K562 (cell line): ENCODE results near the gene GLT6D1. TPM values are rescaled to one million over a fixed set of nuclear protein-coding genes. Genes with fewer than 3 reads are reported as not detected.

Experiments
- ATAC-seq: fragments of 200-7000 bp; cut with Tn5 transposase; 3 replicates; pipeline ENCODE4 v1.9.1; 2020; ENCODE audit warnings: moderate library complexity
- BruUV-seq: library from RNA; stranded (reverse); fragments of 400-500 nt; replicated peaks from 2 replicates; lab custom pipeline; 2021; lab: Mats Ljungman, UMichigan
- CTCF ChIA-PET: fragments of 300-600 bp; formaldehyde crosslinking; extraction: SDS; loops from one replicate; lab custom pipeline; 2021; ENCODE audit warnings: low intra/inter-chr PET ratio; lab: Yijun Ruan, JAX
- POLR2A ChIA-PET: fragments of 300-600, 350-650 bp; sonication (Branson Sonifier 250); formaldehyde crosslinking; extraction: SDS; loops from one replicate; lab custom pipeline; 2021; ENCODE audit warnings: antibody characterized with exemption, inconsistent platforms; lab: Yijun Ruan, JAX
- DNase-seq, 4 experiments: peaks; one replicate each; pipeline versions ENCODE4 v3.0.0 to v3.0.0-alpha.2; 2011 to 2018; ENCODE audit warnings: low spot score in 3 of 4, mixed read lengths in 3 of 4; ENCODE audit errors: extremely low read depth in 1 of 4
- FAIRE-seq: peaks from 2 replicates; lab custom pipeline; 2011; peaks lifted over from hg19 to GRCh38; lab: Jason Lieb, UNC
- H2AFZ ChIP-seq: 2 replicates; pipeline ENCODE4 v1.6.0; 2011; ENCODE audit warnings: low read depth, low read length, control low read depth, inconsistent platforms
- H3K27ac ChIP-seq: fragments of 200-600 bp; 3 replicates; pipeline ENCODE4 v1.8.0; 2011; ENCODE audit warnings: low read depth, mild to moderate bottlenecking, control low read depth, inconsistent platforms, low read length, moderate library complexity, mixed read lengths; ENCODE audit errors: extremely low read depth
- H3K27me3 ChIP-seq, 2 experiments: fragments of 300-600 bp in 1 of 2; 2 replicates in 1 of 2; 3 replicates in 1 of 2; pipeline versions ENCODE4 v1.6.0 to v1.8.0; 2011; ENCODE audit warnings: inconsistent platforms in 2 of 2, low read length in 2 of 2, mild to moderate bottlenecking in 1 of 2, mixed read lengths in 1 of 2, moderate library complexity in 1 of 2; ENCODE audit not compliant: control insufficient read depth in 2 of 2, insufficient read depth in 2 of 2
- H3K36me3 ChIP-seq: fragments of 300-600 bp; 3 replicates; pipeline ENCODE4 v1.8.0; 2011; ENCODE audit warnings: mild to moderate bottlenecking, low read length, inconsistent platforms; ENCODE audit not compliant: control insufficient read depth, insufficient read depth
- H3K4me1 ChIP-seq, 2 experiments: fragments of 200-600 bp in 1 of 2; replicated peaks in 1 of 2; 2 replicates in 1 of 2; 3 replicates in 1 of 2; pipeline versions ENCODE4 v1.5.1 to v1.8.0; 2011; ENCODE audit warnings: inconsistent platforms in 2 of 2, low read length in 2 of 2, mild to moderate bottlenecking in 1 of 2, mixed read lengths in 1 of 2, moderate library complexity in 1 of 2; ENCODE audit not compliant: control insufficient read depth in 2 of 2, insufficient read depth in 2 of 2
- H3K4me2 ChIP-seq: 2 replicates; pipeline ENCODE4 v1.6.1; 2011; ENCODE audit warnings: low read length, control low read depth, inconsistent platforms, mixed read lengths; ENCODE audit not compliant: insufficient read depth
- H3K4me3 ChIP-seq: fragments of 200-600 bp; sonication (generic), shearing (Covaris generic); 2 replicates; pipeline ENCODE4 v1.5.1; 2016; ENCODE audit warnings: control low read depth, inconsistent platforms
- H3K79me2 ChIP-seq: fragments of 200-600 bp; 3 replicates; pipeline ENCODE4 v1.8.0; 2011; ENCODE audit warnings: low read length, inconsistent platforms; ENCODE audit not compliant: control insufficient read depth, insufficient read depth
- H3K9ac ChIP-seq, 2 experiments: 2 replicates each; pipeline versions ENCODE4 v1.6.0 to v1.6.1; 2011; ENCODE audit warnings: low read depth in 2 of 2, low read length in 2 of 2, control low read depth in 1 of 2, inconsistent platforms in 1 of 2, mild to moderate bottlenecking in 1 of 2, mixed read lengths in 1 of 2; ENCODE audit not compliant: insufficient read depth in 1 of 2
- H3K9me1 ChIP-seq: one replicate; pipeline ENCODE4 v1.6.0; 2011; ENCODE audit warnings: inconsistent platforms, mild to moderate bottlenecking, low read length, moderate library complexity; ENCODE audit not compliant: control insufficient read depth, insufficient read depth
- H3K9me3 ChIP-seq: replicated peaks from 2 replicates; pipeline ENCODE4 v1.5.1; 2011; ENCODE audit warnings: low read depth, low read length, inconsistent platforms; ENCODE audit not compliant: control insufficient read depth, insufficient read depth
- H4K20me1 ChIP-seq: replicated peaks from 2 replicates; pipeline ENCODE4 v1.6.1; 2011; ENCODE audit warnings: low read length, inconsistent platforms, mixed read lengths; ENCODE audit not compliant: control insufficient read depth, insufficient read depth
- BRCA1 ChIP-seq, 2 experiments: fragments of 450-650 bp in 1 of 2; sonication (generic) in 1 of 2; formaldehyde crosslinking in 1 of 2; IDR thresholded peaks; 2 replicates each; pipeline versions ENCODE4 v1.5.0 to v1.6.1; 2017 to 2020; ENCODE audit warnings: mild to moderate bottlenecking in 1 of 2, missing genetic modification reagents in 1 of 2
- CBX5 ChIP-seq: IDR thresholded peaks from 2 replicates; pipeline ENCODE4 v1.6.1; 2014; ENCODE audit warnings: low read depth, borderline replicate concordance
- CBX8 ChIP-seq: fragments of 200-600 bp; sonication (generic); IDR thresholded peaks from 2 replicates; pipeline ENCODE4 v1.6.1; 2012; ENCODE audit warnings: borderline replicate concordance, mixed run types, low read depth, mild to moderate bottlenecking, moderate library complexity, mixed read lengths, low read length, control low read depth, inconsistent platforms; ENCODE audit not compliant: poor library complexity, severe bottlenecking; ENCODE audit errors: extremely low read depth
- DPF2 ChIP-seq: fragments of 450-650 bp; IDR thresholded peaks from 2 replicates; pipeline ENCODE4 v1.6.1; 2016
- EP300 ChIP-seq: IDR thresholded peaks from 2 replicates; pipeline ENCODE4 v1.6.1; 2012; ENCODE audit warnings: low read length, improper control_type of control experiment
- ETV1 ChIP-seq: fragments of 450-650 bp; conservative IDR thresholded peaks from 2 replicates; pipeline ENCODE4 v1.6.1; 2016; ENCODE audit warnings: missing genetic modification characterization, control low read depth, low read depth, missing compliant biosample characterization
- ETV6 ChIP-seq, 3 experiments: fragments of 150-350 bp in 1 of 3; sonication (generic) in 1 of 3; formaldehyde crosslinking in 1 of 3; IDR thresholded peaks; 2 replicates each; pipeline versions ENCODE4 v1.6.1 to v1.8.0; 2014 to 2022; ENCODE audit warnings: borderline replicate concordance in 2 of 3, low read depth in 2 of 3, antibody characterized with exemption in 1 of 3, low read length in 1 of 3, mild to moderate bottlenecking in 1 of 3, missing genetic modification reagents in 1 of 3
- OTX1 ChIP-seq: fragments of 450-650 bp; formaldehyde crosslinking; IDR thresholded peaks from 2 replicates; pipeline ENCODE4 v1.4.0; 2022; ENCODE audit warnings: mild to moderate bottlenecking
- PHF20 ChIP-seq: fragments of 450-650 bp; IDR thresholded peaks from 2 replicates; pipeline ENCODE4 v1.6.1; 2018; ENCODE audit not compliant: partially characterized antibody
- SIN3B ChIP-seq: fragments of 450-650 bp; IDR thresholded peaks from 2 replicates; pipeline ENCODE4 v1.6.1; 2017; ENCODE audit warnings: low read depth, mild to moderate bottlenecking, moderate library complexity
- SMARCB1 ChIP-seq: IDR thresholded peaks from 2 replicates; pipeline ENCODE4 v1.6.1; 2011; ENCODE audit warnings: improper control_type of control experiment, low read depth; ENCODE audit not compliant: insufficient read length
- ZNF12 ChIP-seq: sonication (generic); formaldehyde crosslinking; IDR thresholded peaks from 2 replicates; pipeline ENCODE4 v1.4.0; 2020; ENCODE audit warnings: mild to moderate bottlenecking, missing genetic modification reagents
- ZNF436 ChIP-seq: fragments of 250-450, 450-650 bp; sonication (Bioruptor Pico); formaldehyde crosslinking; IDR thresholded peaks from 2 replicates; pipeline ENCODE4 v1.7.0; 2020; ENCODE audit warnings: mild to moderate bottlenecking
- WGBS: fragments of 100-300 bp; shearing (Covaris generic); methylation state at CpG from one replicate; pipeline ENCODE4 v1.1.6; 2016; ENCODE audit warnings: low coverage, mixed read lengths; ENCODE audit not compliant: insufficient coverage; ENCODE audit errors: missing lambda C conversion rate; 5-methylcytosine and 5-hydroxymethylcytosine counted together
- in situ Hi-C: fragments of 300-500 bp; cut with MboI; formaldehyde crosslinking; loops from 4 replicates; pipeline ENCODE4 v1.15.0; 2018; ENCODE audit warnings: inconsistent platforms, mixed read lengths
- intact Hi-C: fragments of 100-400 bp; cut with micrococcal nuclease; formaldehyde crosslinking; loops from 2 replicates; pipeline ENCODE4 v1.14.2; 2022
- polyA plus RNA-seq, 8 experiments: library from polyadenylated mRNA; depleted of rRNA in 4 of 8; stranded (reverse) in 5 of 8; unstranded in 3 of 8; fragments of >200 nt; fragmentation: Nextera tagmentation in 2 of 8; fragmentation: Illumina TruSeq in 1 of 8; extraction: Ambion mirVana in 2 of 8; extraction: Trizol in 1 of 8; gene quantifications; 2 replicates each; pipeline versions ENCODE4 v1.2.1 to v1.2.3, GENCODE V29; 2011 to 2014; ENCODE audit warnings: inconsistent platforms in 1 of 8, missing spikeins in 1 of 8
- total RNA-seq, 7 experiments: library from RNA; depleted of rRNA in 6 of 7; stranded (reverse); fragments of >200 nt in 6 of 7; fragmentation: Illumina TruSeq in 2 of 7; extraction: Trizol in 2 of 7; gene quantifications; 2 replicates each; pipeline versions ENCODE4 v1.2.1 to v1.2.3, GENCODE V29; 2011 to 2021; ENCODE audit warnings: low replicate concordance in 1 of 7
- TF ChIP-seq, protein P1 (sequence below): IDR thresholded peaks from 2 replicates; pipeline ENCODE4 v1.6.1; 2011; ENCODE audit warnings: borderline replicate concordance, low read depth, mild to moderate bottlenecking, moderate library complexity, low read length; ENCODE audit not compliant: insufficient read depth, poor library complexity, severe bottlenecking
- TF ChIP-seq, protein P2 (sequence below), 2 experiments: fragments of 450-650 bp in 1 of 2; sonication (generic) in 1 of 2; formaldehyde crosslinking; conservative IDR thresholded peaks; 2 replicates each; pipeline versions ENCODE4 v1.4.0 to v1.8.1; 2020 to 2022; ENCODE audit warnings: mild to moderate bottlenecking in 1 of 2, missing genetic modification reagents in 1 of 2
- TF ChIP-seq, protein P3 (sequence below): sonication (generic); formaldehyde crosslinking; IDR thresholded peaks from 2 replicates; pipeline ENCODE4 v1.8.0; 2022; ENCODE audit warnings: mild to moderate bottlenecking, missing genetic modification reagents
- TF ChIP-seq, protein P4 (sequence below): fragments of 250-450 bp; sonication (Bioruptor Pico); IDR thresholded peaks from 2 replicates; pipeline ENCODE4 v1.6.1; 2021; ENCODE audit warnings: mild to moderate bottlenecking

GLT6D1 gene
- total and polyA plus RNA-seq, 9 of the 15 experiments (the other 6 are each of a cell fraction or from before 2014, with no cell fraction given): not detected

DNA sequence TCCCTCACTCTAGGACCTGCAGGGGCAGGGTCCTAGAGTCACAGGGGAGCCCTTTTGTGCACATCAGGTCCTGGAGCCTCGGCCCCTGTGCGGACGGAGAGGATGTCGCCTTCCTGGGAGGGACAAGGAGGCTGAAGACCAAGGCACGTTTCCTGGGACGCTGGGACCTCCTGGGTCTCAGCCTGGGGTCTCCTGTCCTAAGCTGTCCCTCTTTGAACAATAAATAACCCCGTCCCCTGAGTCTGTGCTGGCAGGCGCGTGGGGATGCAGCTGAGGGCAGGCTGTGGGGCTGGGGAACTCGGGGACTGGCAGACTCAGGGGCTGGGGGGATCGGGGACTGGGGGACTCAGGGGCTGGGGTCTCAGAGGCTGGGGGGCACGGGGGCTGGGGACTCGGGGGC, 46.7 kb downstream of the GLT6D1 start:
- whole genome bisulfite sequencing: 4% methylated on average over 8 of the region's 13 CpGs
- Histone ChIP-seq H3K4me3 (no peak overlapping the region), H3K4me1 (peaks cover 2 to 22% of the 10 kb centered on the region in 2 experiments; a peak in 2 of 5 replicates), H2AFZ (no peak overlapping the region), H3K9ac (no peak overlapping the region; a peak in 1 of 4 replicates), H4K20me1 (no peaks in the 10 kb centered on the region), H3K9me1 (no peaks in the 10 kb centered on the region), H3K36me3 (no peaks in the 10 kb centered on the region), H3K79me2 (no peaks in the 10 kb centered on the region), H3K4me2 (no peak overlapping the region), H3K27me3 (peaks cover 7 to 25% of the 10 kb centered on the region in 2 experiments; a peak in 3 of 5 replicates), H3K27ac (no peak overlapping the region), H3K9me3 (no peaks in the 10 kb centered on the region)
- BruUV-seq: no TSS peak
- ATAC-seq: no peak
- in situ Hi-C loops: no loop called here
- no peak for FAIRE-seq
- POLR2A ChIA-PET: interaction anchor here (1.2 kb wide), 1 partner anchor 205 kb away, joined by 4 read pairs; no protein-coding TSS in a partner anchor
- CTCF ChIA-PET: interaction anchor here (0.6 kb wide), 1 partner anchor 190 kb away, joined by 3 read pairs; no protein-coding TSS in a partner anchor
- DNase-seq: no peak
- intact Hi-C loops: no loop called here
- no peak for TF ChIP-seq SIN3B
- no peak for TF ChIP-seq PHF20
- TF ChIP-seq CBX8: no peak
- no peak for TF ChIP-seq EP300
- TF ChIP-seq ZNF12 (CRISPR knock-in tag): no peak
- TF ChIP-seq SMARCB1: no peak
- TF ChIP-seq, protein P1, sequence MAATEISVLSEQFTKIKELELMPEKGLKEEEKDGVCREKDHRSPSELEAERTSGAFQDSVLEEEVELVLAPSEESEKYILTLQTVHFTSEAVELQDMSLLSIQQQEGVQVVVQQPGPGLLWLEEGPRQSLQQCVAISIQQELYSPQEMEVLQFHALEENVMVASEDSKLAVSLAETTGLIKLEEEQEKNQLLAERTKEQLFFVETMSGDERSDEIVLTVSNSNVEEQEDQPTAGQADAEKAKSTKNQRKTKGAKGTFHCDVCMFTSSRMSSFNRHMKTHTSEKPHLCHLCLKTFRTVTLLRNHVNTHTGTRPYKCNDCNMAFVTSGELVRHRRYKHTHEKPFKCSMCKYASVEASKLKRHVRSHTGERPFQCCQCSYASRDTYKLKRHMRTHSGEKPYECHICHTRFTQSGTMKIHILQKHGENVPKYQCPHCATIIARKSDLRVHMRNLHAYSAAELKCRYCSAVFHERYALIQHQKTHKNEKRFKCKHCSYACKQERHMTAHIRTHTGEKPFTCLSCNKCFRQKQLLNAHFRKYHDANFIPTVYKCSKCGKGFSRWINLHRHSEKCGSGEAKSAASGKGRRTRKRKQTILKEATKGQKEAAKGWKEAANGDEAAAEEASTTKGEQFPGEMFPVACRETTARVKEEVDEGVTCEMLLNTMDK: no peak
- TF ChIP-seq, protein P2, sequence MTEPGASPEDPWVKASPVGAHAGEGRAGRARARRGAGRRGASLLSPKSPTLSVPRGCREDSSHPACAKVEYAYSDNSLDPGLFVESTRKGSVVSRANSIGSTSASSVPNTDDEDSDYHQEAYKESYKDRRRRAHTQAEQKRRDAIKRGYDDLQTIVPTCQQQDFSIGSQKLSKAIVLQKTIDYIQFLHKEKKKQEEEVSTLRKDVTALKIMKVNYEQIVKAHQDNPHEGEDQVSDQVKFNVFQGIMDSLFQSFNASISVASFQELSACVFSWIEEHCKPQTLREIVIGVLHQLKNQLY (CRISPR knock-in tag; conservative IDR thresholded peaks at IDR 0.05): no peak
- no peak for TF ChIP-seq CBX5
- TF ChIP-seq, protein P3, sequence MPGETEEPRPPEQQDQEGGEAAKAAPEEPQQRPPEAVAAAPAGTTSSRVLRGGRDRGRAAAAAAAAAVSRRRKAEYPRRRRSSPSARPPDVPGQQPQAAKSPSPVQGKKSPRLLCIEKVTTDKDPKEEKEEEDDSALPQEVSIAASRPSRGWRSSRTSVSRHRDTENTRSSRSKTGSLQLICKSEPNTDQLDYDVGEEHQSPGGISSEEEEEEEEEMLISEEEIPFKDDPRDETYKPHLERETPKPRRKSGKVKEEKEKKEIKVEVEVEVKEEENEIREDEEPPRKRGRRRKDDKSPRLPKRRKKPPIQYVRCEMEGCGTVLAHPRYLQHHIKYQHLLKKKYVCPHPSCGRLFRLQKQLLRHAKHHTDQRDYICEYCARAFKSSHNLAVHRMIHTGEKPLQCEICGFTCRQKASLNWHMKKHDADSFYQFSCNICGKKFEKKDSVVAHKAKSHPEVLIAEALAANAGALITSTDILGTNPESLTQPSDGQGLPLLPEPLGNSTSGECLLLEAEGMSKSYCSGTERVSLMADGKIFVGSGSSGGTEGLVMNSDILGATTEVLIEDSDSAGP: no peak
- no peak for TF ChIP-seq OTX1
- no peak for TF ChIP-seq ZNF436 (CRISPR knock-in tag)
- TF ChIP-seq BRCA1 (IDR thresholded peaks at IDR 0.05): no peak
- TF ChIP-seq BRCA1 (CRISPR knock-in tag; IDR thresholded peaks at IDR 0.05): no peak
- TF ChIP-seq, protein P4, sequence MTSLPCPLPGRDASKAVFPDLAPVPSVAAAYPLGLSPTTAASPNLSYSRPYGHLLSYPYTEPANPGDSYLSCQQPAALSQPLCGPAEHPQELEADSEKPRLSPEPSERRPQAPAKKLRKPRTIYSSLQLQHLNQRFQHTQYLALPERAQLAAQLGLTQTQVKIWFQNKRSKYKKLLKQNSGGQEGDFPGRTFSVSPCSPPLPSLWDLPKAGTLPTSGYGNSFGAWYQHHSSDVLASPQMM: no peak
- TF ChIP-seq DPF2: no peak
- no peak for TF ChIP-seq ETV1 (tag)
- no peak for TF ChIP-seq ETV6 (IDR thresholded peaks at IDR 0.05; ENCODE audit: borderline replicate concordance in 1 of 2, low read depth in 2 of 2, low read length in 1 of 2)
- no peak for TF ChIP-seq ETV6 (CRISPR knock-in tag; IDR thresholded peaks at IDR 0.05; ENCODE audit: borderline replicate concordance)
